GM21526 (cell line): ENCODE data around the gene CPNE4.

Experiments
- ATAC-seq: cut with Tn5 transposase; IDR thresholded peaks from one replicate; pipeline ENCODE4 v1.9.1; 2021; ENCODE audit warnings: moderate library complexity; ENCODE audit not compliant: unreplicated experiment, low FRiP score

The CPNE4 gene

DNA sequence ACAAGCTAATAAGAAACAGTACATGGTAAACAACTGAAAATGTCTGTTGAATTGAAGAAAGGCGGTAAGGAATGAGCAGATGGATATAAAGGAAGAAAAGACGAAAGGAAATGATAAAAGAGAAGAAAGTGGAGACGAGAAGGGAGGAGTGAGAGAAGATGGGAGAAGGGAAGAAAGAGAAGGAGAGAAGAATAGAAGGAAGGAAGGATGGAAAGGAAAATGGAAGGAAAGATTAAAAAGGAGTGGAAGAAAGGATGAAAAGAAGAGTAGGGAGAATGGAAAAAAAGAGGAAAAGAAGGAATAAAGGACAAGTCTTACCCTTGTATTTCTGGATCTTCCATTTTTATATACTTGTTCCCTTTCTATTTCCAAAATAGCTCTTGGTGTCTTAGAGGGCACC lies 17.7 kb downstream of the CPNE4 start:
- ATAC-seq, result no peak

DNA sequence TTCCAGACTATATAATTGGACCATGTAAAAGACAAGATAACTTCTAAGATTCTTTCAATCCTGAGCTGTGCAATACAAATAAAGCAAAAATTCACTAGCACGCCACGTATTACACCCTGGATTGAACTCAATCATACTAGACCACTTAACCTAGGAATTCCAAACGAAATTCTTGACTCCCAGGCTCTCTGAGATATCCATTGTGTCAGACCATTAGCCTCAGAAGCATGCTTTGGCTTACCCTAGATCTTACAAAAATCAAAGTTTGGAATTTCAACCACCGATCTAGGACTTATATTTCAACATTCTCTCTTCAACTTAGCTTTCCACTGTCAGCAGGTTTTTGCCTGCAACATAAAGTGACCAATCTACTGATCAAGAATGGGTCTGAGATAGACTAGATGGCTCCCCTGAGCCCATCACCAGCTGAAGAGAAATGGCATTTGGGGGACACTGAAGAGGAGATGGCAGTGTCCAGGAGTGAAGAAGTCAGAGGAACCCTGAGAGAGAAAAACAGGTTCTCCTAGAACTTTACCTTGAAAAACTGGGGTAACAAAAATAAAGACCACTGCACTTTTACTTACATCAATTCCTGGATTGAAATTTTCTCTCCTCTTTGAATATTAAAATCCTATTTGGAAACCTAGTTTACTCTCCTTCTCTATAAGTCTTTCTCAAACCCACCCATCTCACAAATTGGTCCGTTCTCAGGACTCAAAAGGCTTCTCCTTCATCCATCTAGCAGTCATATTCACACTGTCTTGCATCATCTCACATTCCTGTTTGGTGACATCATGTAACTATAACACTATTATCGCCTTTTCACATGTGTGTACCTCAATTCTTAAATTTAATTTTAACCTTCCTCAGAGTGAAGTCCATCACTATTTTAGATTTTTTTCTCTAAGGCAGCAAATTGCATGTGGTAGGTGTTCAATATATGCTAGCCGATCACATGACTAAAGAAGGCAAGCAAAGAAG lies 18.5 kb downstream of the CPNE4 start:
- no peak for ATAC-seq

DNA sequence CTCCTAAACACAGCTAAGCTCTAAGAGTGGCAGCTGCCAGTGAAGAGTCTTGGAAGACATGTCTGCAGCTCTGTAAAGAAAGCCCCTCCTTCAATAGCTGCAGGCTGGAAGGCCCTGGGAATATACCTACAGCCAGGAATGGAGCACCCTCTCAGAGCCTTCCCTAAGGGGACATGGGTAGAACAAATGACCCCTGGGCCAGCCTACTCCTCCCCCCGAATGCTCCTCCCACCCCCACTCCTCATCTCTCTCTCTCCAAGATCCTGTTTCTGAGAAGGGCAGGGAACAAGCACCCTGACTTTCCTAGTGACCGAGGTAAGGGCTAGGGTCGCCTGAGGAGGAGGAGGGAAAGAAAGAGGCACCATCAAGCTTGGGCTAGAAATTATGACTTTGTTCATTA lies 20.7 kb downstream of the CPNE4 start:
- ATAC-seq, result no peak

DNA sequence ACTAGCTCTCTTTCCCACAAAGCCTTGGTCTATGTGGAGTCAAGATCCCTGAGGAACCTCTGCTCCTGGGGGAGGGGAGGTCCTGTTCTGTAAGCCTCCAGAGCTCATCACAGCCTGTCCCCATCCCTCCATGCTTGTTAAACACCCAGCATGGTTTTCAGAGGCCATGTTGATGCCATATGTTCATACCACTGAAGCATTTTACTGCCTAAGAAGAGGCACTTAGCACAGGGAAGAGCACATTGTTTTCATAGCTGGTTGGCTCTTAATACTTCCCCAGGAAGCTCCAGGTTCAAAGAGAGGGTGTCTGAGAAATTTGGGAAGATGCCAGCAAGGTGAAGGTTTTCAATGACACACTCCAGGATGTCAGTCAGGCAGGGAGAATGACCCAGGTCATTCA lies 25.6 kb downstream of the CPNE4 start:
- no peak for ATAC-seq

DNA sequence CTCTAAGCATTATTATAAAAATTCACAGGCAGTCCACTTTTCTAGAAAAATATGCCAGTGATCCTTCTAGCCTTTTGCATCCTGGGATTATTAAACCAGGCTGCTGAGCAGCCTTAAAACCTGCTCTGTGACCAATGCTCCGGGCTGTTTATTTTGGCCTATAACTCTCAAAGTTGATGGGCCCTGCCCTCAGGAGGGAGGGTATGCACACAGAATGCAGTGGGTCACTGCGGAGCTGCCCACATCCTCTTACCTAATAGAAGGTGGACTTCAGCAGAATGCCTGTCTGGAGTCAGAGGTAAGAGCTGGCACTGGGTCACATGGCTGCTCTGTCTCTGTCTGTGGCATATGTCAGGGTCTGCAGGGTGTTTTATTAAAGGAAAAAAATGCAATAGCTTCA lies 26.0 kb downstream of the CPNE4 start:
- ATAC-seq, result no peak

DNA sequence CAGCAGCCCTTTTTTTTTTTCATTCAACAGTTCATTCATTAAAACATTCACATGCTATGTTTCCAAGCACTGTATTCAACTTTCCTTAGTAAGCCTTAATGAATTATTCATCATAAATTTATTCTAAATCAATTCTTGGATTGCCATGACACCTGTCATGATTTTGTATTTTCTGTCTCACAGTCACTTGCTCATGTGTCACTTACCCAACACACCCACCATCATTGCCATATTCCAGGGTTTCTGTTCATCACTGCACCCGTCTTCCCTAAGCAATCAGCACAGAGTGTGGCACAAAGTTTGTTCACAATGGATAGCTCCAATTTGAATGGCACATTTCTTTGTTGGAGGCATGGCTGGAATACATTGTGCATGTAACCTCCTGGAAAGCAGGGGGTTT lies 27.2 kb downstream of the CPNE4 start:
- no peak for ATAC-seq

DNA sequence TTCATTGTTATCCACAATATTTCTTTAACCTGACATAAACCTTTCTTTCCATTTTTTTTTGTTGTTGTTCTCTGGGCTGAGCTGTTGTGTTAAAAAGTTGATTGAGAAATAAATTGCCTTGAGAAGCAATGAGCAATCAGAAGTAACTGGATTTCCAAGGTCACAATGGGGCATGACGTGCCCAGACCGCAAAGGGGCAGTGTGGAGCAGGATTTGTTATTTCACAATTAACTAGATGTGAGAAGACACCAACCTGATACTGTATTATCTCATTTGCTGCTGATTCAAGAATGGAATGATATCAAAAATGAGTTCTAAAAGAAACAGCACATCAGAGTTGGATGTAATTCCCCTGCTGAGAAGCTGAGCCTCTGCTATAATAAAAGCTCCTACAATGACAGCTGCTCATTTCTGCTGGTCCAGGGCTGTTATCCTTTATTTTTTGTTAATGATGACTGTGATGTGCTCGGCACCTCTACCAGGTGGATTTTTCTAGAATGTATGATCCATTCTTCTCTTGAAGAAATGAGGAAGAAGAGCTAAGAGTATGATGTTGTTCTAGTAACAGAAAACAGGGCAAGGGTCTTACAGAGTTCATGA lies 28.1 kb downstream of the CPNE4 start:
- no peak for ATAC-seq

DNA sequence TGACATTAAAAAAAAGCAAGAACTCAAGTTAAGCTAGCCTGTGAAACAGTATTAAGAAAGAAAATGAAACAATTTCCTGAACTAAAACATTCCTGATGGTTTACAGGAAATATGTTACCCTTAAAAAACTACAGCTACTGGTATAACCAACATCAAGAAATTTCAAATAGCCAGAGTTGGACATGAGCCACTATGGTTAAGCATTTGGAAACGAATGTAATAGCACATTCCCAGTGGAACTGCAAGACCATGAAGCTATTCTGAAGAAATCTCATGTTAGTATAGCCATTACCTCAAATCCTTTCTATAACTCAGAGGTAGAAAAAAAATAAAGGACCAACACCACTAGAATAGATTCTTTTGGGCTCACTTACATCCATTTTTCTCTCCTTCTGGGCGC lies 30.2 kb downstream of the CPNE4 start:
- no peak for ATAC-seq

DNA sequence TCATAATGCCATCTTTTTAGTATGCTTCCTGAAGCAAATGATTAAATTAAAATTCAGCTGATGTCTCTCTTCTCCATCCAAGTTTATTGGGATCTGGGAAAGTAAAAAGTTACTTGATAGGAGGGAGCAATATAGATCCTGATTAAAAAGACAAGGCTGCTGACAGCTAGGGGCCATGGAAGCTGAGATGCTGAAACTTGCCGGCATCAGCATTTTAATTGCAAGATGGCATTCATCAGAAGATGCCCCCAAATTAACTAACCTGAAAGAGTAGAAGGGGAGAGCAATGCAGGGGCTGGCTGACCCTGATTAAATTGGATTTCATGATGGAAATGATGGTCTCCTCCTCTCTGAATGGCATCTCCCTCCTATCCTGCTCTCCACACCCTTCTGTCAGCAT lies 31.1 kb downstream of the CPNE4 start:
- ATAC-seq, result no peak

DNA sequence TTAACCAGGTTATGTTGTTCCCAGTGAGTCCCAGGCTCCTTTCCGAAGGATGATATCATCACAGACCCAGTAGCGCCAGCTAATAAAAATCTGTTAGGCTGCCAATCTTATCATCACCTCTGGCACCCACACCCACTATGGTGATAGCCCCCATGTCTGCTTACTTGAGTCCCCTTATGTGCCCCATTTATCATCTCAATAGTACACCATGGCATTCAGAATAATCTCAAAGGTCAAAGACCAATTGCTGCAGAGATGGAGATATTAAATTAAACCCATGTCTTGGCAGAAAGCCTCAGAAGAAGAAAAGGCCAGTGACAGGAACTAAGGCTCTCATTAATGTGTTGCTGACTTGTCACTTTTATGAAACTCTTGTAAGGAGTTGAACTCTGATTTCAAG lies 32.8 kb downstream of the CPNE4 start:
- no peak for ATAC-seq

DNA sequence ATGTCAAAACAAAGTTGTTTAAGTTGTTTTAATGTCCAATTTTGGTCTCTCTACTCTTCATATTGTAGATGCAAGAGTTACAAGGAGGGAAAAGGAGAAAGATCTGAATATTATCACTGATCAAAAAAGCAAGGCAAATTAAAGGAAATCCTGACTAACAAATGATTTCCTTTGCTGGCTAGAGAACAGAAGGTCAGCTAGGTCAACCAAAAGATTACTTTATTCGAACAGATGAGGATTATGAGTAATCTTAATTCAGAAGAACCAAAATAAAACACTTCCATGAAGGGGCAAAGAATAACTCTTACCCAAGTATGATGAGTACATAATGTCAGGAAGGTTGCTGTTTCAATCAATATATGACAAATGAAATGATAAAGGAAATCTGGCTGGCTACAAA lies 33.8 kb downstream of the CPNE4 start:
- ATAC-seq, result no peak

DNA sequence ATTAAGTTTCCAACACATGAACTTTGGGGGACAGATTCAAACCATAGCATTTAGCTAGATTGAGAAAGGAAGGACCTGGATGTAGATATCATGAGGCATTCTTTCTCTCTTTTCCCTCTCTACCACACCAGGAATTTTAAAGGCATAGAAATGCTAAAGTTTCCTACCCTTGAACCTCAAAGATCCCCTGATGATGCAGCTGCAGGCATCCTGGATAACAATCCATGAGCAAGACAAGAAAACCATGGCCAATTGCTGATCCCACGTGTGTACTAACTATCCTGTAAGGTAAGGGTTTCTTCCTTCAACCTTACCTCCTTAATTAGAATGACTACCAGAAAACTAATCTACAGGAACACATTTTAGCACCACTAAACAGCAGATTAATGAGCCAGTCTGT lies 36.8 kb downstream of the CPNE4 start:
- no peak for ATAC-seq

DNA sequence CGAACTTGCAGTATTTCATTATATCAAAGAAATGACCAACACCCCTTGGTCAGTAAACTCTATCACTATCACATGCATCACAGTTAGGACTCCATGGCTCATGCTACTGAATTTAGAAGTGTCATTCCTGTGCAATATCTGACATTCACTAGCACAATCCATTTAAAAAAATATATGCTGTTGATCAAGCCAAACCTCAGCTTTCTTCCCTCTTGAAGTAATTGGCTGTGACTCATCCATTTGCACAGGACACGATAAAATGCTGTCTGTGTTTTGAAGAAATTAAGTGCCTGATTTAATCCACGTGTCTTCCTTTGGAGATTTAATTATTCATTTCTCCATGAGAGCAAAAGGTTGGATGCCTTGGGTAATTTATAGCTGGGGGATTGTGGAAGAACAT lies 38.9 kb downstream of the CPNE4 start:
- ATAC-seq, result no peak

DNA sequence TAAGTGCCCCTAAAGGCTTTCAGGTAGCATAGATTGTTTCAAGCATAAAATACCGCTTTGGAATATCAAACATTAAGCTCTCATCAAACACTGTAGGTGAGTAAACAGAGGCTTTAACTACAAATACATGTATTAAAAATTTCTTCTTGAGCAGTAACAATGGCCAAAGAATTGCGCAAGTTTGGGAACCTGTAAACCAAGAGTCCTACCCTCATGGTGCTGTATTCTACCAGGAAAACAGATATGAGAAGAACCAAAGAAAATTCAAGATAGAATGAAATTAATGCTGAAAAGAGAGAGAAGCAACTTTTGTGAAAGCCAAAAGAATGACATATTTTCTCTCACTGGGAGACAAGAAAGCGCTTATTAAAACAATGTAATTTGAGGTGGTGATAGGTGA lies 45.5 kb downstream of the CPNE4 start:
- no peak for ATAC-seq

DNA sequence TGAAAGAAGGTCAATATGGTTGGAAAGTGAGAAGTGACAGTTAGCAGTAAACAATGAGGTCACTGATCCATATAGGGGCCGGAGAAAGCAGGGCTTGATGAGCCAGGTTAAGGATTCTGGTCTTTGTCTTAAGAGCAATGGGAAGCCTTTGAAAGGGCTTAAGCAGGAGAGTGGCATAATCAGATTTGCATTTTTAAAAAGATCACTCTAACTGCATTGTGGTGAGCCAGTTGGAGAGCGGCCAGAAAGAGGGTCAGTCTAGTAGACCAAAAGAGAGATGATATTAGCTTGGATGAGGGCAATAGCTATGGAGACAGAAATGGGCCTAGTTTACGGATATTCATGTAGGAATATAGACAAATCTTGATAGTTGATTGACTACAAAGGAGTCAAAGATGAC lies 46.6 kb downstream of the CPNE4 start:
- no peak for ATAC-seq

DNA sequence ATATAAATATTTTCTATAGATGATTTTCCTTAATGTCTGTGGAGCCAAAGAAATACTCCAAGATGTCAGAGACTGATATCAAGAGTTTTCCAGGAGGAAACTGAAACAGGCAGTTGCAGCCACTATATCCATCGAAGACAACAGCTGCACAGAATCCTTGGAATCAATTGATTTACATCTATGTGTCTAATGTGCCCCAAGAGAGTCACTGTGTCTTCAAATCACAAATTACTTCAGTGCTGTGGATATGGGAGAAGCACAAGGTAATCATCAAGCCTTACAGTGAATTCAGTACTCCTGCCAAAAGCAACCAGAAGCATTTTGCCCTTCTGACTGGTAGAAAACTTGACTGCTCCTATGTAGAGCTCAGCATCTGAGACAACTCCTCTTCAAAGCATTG lies 51.1 kb downstream of the CPNE4 start:
- no peak for ATAC-seq

DNA sequence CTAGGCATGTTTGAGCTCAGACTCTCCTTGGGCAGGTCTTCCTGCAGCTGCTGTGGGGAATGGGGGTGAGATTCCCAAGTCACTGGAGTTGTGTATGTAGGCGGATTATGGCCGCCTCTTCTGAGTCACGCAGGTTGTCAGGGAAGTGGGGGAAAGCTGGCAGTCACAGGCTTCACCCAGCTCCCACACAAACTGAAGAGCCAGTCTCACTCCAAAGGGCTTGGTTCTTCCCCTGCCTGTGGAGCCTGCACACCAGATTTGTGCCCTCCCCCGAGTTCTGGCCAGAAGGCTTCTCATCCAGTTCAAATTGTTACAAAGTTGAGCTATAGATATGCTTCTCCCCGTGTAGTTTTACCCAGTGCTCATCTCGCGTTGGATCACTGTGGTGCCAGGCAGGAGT lies 53.5 kb downstream of the CPNE4 start:
- ATAC-seq, result no peak

DNA sequence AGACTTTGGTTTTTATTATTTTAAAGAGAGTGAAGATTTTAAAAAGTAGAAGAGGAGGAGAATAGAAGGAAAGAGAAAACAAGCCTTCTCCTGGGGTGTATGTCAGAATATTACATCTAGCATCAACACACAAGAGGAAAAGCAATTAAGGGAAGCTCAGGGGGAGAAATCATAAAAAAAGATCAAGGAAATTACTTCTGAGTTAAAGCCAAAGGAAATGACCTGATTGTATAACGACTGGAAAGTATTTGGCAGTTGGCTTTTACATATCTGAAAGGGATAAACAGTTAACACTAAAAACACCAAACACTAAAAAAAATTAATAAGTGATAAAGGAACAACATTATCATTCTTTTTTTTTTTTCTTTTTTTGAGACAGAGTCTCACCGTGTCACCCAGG lies 58.4 kb downstream of the CPNE4 start:
- ATAC-seq, result no peak

DNA sequence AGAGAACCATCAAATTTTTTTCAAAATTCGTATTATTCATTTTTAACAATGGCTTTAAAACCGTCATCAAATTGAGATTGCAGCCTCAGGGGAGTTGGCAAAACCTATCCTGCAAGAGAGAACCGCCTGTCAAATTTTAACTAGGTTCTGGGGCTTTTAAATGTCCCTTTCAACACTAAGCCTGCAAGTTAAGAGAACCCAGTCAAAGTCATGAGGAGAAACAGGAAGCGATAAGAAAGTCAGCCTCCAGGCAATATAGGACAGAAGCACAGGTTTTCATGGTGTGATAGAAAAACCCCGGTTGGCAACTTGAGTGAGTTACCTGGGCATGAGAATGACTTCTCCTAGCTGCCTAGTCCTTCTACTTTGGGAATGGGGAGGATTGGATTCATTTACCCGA lies 59.8 kb downstream of the CPNE4 start:
- no peak for ATAC-seq

DNA sequence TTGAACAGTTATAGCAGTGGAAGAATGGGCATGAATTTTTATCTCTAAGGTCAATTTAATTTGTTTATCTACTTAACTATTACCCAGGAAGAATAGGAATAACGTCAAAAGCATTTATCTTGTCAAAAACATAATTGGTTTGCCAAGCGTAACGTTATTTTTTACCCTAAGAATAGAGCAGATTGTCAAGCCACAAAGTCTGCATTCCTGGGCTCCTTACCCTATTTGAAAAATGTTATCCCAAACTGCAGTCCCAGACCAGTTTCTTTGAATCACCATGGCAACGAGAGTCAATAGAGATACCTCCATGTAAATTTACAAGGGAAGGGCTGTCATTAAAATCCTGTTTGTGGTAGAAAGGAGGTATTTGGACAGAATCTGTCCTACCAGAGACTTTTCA lies 61.1 kb downstream of the CPNE4 start:
- no peak for ATAC-seq

DNA sequence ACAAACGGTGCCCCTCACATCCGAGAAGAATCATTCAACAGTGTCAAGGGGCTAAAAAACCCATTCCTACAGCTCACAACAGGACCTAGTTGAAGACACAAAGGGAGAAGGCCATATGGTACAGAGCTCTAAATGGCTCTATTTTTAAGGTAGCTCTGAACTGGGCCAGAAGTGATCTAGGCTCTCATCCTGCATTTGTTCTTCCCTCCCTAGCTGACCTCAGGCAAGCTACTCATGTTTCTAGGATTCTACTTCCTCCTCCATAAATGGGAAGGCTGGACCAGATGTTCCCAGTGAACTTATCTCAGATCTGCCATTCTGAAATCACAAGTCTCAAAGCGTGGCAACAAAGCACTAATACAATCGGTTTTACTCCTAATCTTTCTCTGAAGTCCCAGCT lies 62.3 kb downstream of the CPNE4 start:
- no peak for ATAC-seq

DNA sequence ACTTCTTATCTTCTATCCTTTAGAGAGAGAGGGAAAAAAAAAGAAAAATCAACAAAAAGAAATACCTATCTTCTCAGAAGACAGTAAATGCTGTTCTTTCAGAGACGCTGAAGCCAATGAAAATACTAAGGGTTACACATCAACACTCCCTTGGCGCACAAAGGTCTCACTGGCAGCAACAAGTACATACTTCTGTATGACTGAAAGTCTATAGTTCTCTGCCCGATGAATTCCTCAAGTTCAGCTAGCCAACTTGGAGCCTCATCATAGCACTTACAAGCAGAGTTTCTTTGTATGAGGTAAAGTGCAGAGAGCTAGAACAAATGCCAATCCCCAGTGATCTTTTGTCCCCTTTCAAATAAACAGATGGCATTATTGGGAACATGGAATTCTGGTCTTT lies 62.7 kb downstream of the CPNE4 start:
- ATAC-seq, result no peak
